GM10266 (cell line): ENCODE data around the gene TPST2.
A peak's percentile ranks its signal among the peaks of the same experiment; 100 is the strongest.

Experiments
- DNase-seq: peaks from one replicate; pipeline ENCODE4 v3.0.0; 2012; ENCODE audit errors: extremely low spot score
- TF ChIP-seq, protein P1 (sequence below): IDR thresholded peaks from 2 replicates; pipeline ENCODE4 v1.5.1; 2012; ENCODE audit warnings: mild to moderate bottlenecking, low read depth; ENCODE audit not compliant: control insufficient read depth, insufficient read depth; ENCODE audit errors: missing control alignments

The TPST2 gene

DNA sequence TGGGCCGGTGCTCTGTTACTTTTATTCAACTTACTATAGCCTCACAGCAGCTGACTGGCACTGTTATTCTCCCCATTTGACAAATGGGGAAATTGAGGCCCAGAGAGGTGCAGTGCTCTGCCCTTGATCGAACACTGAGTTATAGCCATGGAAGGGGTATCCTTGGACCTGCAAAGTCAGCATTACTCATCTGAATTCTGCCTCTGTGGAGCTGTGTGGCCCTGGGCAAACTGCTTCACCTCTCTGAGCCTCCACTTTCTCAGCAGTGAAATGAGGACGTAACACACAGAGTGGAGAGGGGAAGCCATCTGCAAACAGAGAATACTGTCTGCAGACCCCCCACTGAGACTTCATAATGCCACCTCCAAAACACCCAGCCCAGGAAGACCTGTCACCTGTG, 25.3 kb downstream of the TPST2 start:
- TF ChIP-seq, protein P1, sequence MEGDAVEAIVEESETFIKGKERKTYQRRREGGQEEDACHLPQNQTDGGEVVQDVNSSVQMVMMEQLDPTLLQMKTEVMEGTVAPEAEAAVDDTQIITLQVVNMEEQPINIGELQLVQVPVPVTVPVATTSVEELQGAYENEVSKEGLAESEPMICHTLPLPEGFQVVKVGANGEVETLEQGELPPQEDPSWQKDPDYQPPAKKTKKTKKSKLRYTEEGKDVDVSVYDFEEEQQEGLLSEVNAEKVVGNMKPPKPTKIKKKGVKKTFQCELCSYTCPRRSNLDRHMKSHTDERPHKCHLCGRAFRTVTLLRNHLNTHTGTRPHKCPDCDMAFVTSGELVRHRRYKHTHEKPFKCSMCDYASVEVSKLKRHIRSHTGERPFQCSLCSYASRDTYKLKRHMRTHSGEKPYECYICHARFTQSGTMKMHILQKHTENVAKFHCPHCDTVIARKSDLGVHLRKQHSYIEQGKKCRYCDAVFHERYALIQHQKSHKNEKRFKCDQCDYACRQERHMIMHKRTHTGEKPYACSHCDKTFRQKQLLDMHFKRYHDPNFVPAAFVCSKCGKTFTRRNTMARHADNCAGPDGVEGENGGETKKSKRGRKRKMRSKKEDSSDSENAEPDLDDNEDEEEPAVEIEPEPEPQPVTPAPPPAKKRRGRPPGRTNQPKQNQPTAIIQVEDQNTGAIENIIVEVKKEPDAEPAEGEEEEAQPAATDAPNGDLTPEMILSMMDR, result no peak
- no peak for DNase-seq

DNA sequence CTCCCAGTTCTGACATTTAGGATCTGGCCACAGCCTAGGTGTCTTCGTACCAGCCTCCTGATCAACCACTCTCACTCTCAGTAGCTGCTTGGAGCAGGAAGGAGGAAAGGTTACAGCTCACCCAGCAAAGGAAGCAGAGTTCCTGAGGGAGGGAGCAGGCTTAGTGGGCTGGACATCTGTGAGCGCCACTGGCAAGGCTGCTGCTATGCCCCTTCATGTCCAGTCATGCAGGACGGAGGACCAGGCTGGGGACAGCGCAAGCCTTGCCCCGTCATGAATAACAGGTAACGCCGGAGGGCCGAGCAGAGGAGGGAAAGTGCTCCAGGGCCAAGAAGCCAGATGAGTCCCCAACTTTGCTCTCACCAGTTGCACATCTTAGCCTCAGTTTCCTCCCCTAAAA, 25.8 kb downstream of the TPST2 start:
- TF ChIP-seq, protein P1, result no peak
- no peak for DNase-seq

DNA sequence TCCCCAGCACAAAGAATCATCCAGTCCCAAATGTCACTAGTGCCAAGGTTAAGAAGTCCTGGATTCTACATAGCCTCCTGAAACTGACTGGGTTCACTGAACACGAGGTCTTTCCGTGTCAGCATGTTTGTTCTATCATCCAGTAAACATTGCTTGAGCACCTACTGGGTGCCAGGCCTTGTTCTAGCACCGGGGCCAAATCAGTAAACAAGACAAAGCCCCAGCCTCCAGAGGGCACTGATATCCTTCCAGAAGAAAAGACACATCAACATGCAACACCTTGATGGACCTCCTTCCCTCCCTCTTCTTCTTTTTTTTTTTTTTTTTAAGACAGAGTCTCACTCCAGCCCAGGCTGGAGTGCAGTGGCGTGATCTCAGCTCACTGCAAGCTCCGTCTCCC, 26.9 kb downstream of the TPST2 start:
- TF ChIP-seq, protein P1, result peak; percentile 33

DNA sequence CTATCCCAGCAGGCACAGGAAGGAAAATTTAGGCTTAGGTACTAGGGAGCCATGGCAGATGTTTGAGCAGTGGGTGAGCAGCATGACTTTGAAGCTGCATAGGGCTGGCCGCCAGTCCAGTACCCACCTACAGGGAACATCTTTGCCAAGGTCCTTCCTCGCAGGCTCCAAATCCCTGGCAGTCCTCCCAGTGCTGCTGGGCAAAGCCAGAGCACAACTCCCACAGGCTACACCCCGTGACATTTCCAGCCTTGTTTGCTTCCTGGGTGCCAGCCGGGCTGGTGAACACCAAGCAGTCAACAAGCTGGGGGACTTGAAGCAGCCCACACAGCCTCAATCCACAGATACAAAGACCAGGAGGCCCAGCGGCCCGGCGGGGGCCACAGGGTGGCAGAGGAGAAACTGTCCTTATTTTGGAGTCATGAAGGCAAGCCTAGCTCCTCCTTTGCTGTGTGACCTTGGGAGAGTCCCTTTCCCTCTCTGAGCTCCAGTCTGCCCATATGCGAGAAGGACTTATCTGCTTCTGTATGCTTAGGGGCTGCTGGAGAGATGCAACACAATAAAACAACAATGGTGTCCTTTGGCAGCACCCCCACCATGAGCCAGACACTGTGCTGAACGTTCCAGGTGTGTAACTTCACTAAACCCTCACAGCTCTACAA, 28.0 kb downstream of the TPST2 start:
- no peak for DNase-seq
- TF ChIP-seq, protein P1, result no peak

More for the DNA sequence above, 26.9 kb downstream of the TPST2 start:
- DNase-seq, result no peak

DNA sequence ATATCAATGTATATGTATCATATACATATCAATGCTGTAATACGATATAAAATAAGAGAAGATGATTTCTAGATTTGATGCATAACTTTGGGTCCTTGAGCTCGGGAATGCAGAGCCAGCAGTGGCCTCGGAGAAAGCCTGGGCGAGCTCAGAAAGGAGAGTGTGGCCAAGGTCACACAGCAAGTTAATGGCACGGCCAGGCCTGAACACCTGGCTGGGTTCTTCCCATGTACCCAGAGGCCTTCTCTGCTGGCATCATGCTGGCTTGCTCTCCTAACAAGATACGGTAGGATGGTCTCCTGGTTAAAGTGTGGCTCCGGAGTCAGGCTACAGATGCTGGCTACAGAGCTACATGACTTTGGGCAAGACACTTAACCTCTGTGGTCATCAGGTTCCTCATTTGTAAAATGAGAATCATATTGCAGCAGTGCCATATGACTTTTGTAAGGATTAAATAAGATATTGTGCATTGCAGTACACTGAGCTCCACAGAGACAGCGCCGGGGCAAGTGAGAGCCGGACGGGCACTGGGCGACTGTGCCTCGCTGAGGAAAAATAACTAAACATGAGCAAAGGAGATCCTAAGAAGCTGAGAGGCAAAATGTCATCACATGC, 29.9 kb downstream of the TPST2 start:
- no peak for DNase-seq
- TF ChIP-seq, protein P1, result no peak

DNA sequence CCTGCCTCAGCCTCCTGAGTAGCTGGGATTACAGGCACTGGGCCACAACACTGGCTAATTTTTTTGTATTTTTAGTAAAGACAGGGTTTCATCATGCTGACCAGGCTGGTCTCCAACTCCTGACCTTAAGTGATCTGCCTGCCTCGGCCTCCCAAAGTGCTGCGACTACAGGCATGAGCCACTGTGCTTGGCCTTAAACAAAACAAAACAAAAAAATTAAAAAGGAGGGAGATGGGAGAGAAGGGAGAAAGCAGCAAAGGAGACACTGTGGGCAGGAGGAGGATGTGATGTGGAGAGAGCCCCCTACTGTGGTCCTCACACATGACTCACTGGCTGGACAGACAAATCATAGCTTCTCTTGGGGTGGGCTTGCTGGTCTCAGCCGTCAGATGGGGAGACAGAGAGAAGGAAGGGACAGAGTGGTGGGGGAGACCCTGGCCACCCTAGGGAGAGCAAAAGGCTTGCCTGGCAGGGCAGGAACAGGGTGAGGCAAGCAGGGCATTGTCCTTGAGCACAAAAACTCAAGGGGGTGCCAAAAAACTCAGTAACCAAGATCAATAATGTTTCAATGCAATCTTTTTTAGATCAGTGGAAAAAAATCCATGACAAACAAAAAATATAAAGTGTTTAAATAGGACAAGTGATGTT, 31.6 kb downstream of the TPST2 start:
- no peak for DNase-seq
- TF ChIP-seq, protein P1, result no peak

DNA sequence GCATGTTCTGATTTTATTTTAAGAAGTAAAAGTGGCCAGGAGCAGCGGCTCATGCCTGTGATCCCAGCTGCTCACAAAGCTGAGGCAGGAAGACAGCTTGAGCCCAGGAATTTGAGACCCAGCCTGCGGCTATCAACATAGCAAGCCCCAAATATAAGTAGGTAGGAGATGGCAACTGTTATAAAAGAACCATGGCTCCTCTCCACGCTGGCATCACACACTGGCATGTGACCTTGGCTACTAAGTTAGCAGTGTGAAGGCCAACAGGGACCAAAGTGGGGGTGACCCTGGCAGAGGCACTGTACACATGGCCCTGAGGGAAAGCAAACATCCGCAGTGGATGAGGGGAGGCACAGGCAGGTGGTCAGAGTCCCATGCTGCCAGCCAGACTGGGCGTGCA, 33.0 kb downstream of the TPST2 start:
- no peak for DNase-seq
- TF ChIP-seq, protein P1, result no peak
